Raji (cell line): ENCODE measurements around the gene LRP1B.

Experiments
- POLR2A ChIP-seq: IDR thresholded peaks from 2 replicates; pipeline ENCODE4 v1.6.1; 2011; ENCODE audit warnings: low read depth, low read length, control low read depth; ENCODE audit not compliant: insufficient read depth

LRP1B gene

GRCh38 chr2:140586379-140586778 is 1544.4 kb downstream of the LRP1B start:
- TF ChIP-seq POLR2A = no peak

- no peak for TF ChIP-seq POLR2A
Measured at GRCh38 chr2:140585016-140585415, 1545.8 kb downstream of the LRP1B start.

- TF ChIP-seq POLR2A = no peak
Measured at GRCh38 chr2:140584471-140584870, 1546.3 kb downstream of the LRP1B start.

DNA sequence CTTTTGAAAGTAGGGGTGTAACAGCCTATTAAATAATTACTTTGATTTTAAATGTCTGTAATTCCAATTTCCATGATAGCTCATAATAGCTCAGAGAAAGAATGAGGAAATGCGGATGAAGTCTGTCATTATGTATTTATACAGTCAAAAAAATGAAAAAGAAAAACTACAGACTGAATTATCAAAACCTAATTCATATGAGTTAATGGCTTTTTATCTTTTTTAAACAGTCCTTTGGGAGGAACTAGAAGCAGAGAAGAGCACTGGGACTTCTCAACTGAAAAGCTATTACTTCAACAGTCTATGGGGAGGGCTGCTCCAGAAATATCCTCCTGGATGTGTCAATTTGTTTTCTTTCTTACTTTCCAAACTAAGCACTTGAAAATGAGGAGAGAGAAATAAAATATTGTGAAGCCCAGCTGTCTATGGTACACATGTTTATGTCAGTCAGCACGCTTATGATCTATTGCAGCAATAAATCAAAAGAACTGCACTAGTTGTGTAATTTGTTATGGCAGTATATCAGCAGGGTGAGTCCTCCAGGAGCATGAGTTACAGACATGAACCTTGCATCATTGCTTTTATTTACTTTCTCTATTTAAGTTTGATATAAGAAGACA is 1550.2 kb downstream of the LRP1B start:
- TF ChIP-seq POLR2A = no peak

DNA sequence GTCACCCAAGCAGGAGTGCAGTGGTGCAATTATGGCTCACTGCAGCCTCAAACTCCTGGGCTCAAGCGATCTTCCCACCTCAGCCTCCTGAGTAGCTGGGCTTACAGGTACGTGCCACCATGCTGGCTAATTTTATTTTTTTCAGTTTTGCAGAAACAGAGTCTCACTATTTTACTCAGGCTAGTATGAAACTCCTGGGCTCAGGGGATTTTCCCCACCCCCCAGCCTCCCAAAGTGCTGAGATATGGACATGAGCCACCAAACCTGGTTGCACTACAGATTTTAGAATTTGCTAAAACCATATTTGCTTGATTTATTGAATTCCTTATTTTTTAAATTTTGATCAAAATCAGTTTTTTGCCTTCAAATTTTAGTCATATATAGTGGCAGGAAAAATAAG is 1553.4 kb downstream of the LRP1B start:
- no peak for TF ChIP-seq POLR2A

GRCh38 chr2:140567734-140568133 is 1563.1 kb downstream of the LRP1B start:
- no peak for TF ChIP-seq POLR2A

- no peak for TF ChIP-seq POLR2A
Measured at GRCh38 chr2:140565756-140566155, 1565.1 kb downstream of the LRP1B start.

DNA sequence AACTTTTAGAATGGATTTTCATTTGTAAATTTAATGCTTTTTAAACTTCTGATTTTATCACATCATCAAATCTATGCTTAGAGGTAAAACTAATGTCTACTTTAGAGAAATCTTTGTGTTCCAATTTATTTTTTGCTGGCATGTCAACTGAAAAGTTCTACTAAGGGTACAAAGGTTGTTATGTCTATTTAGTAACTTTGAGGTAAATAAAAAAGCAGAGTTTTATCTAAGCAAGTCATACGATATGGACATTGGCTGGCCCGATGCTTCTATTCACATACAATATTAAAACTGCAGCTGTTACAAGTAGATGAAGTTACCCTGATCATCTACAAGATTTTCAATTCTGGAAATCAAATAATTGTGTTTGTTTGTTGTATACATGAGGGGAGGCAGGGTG is 1575.1 kb downstream of the LRP1B start:
- TF ChIP-seq POLR2A = no peak

DNA sequence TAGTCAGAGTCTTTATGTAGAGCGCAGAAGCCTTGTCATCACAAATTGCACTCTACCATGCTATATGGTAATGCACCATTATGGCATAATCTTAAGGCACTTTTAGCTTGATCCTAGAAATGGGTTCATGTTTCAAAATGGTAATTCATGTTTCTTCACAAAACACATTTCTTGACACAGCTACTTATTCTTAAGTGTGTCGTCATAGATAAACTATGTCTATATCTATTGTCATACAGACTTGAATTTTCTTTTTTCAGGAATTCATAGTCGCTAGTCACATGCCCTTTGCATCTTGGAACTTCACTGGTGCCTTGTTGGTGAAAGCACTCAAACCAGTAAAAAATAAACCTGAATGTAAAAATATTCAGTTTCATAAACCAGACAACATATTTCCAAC is 1578.2 kb downstream of the LRP1B start:
- TF ChIP-seq POLR2A = no peak

DNA sequence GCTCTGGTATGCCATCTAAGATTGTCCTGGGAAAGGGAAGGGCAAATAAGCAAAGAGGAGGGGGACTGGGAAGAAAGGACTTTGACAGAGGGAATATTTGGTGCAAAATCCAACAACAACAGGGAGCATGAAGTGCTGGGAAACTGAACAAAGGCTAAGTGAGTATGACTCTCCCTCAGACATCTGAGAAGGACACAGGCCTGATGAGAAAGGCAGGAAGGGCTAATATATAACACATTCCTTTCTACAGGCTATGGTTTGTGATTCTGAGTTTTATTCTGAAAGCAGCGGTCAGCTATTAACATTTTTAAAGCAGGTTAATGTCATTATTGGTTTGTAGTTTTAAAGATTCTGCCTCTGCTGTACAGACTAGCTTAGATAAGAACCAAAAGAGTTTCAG is 1579.5 kb downstream of the LRP1B start:
- TF ChIP-seq POLR2A = no peak

DNA sequence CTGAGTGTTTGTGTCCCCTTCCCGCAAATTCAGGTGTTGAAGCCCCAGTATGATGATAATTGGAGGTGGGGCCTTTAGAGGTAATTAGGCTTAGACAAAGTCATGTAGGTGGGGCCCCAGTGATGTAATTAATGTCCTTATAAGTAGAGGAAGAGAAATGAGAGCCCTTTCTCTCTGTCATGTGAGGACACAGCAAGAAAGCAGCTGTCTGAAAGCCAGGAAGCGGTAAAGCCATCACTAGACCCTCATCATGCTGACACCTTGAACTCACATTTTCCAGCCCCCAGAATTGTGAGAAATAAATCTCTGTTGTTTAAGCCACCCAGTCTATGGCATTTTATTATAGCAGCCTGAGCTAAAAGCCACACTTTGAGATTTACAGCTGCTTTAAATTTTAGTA is 1580.0 kb downstream of the LRP1B start:
- TF ChIP-seq POLR2A = no peak

DNA sequence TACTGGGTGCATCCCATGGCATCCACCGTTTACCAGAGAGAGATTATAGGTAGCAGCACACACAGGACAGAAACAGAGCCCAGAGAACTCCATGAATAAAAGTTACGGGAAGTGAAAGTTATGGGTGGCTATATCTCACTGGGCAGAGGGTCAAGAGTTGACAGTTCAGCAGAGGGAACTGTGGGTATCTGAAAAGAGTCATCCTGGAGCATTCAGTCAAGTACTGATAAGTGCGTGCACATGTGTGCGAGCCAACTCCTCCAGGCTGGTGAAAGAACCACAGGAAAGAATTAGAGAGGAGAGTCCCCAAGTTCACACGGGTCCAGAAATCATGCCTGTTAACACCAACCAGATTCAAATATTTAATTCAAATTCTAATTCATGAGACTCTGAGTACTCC is 1588.2 kb downstream of the LRP1B start:
- no peak for TF ChIP-seq POLR2A

GRCh38 chr2:140539242-140539875 is 1591.5 kb downstream of the LRP1B start:
- TF ChIP-seq POLR2A = no peak

- TF ChIP-seq POLR2A = no peak
Measured at GRCh38 chr2:140529706-140530105, 1601.1 kb downstream of the LRP1B start.

DNA sequence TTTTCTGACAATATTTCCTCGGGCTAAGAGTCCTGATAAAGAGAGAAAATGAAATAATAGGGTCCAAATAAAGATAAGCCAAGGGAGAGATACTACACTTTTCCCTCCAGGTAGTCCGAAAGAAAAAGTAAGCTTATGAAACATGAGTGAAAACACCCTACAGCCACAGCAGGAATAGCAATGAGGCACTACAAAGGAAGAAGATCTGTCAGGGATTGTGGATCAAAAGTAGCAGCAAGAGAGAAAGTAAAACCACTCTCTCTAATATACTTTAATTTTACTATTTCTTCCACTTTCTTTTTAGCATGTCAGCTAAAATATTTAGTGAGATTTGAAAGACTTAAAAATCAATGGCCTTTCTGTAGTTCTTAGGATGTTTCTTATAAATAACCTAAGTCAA is 1601.8 kb downstream of the LRP1B start:
- TF ChIP-seq POLR2A = no peak

DNA sequence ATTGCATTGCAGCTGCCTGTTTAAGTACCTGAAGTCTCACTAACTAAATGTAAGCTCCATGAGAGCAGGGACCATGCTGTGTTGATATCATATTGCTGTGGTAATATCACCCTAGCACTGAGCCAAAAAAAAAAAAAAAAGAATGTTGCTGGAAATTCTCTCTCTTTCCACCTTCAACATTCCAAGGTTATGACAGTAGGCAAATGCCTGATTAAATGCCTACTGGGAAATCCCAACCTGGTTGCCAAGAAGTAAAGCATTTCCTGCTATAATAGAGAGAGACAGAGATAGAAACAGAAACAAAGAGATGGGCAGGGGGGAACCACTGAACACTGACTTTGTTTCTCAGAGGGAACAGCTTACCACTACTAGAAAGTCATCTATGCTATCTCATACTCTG is 1604.2 kb downstream of the LRP1B start:
- no peak for TF ChIP-seq POLR2A

GRCh38 chr2:140512106-140512505 is 1618.7 kb downstream of the LRP1B start:
- TF ChIP-seq POLR2A = no peak
